Natural killer cell (primary cell): ENCODE measurements around the gene FAAP100. TPM values are rescaled to one million over a fixed set of nuclear protein-coding genes. Genes with fewer than 3 reads are reported as not detected.

Experiments
- ATAC-seq, 3 donors: fragments of 150-1000 bp in 2 of 3; fragments of 200-7000 bp in 1 of 3; cut with Tn5 transposase; 1 replicate in 1 of 3; 2 replicates in 2 of 3; pipeline ENCODE4 v1.10.0; 2021; ENCODE audit warnings: mild to moderate bottlenecking in 2 of 3, moderate library complexity in 2 of 3
- DNase-seq, 2 donors: peaks; one replicate each; pipeline versions ENCODE4 v3.0.0 to v3.0.0-alpha.2; 2013 to 2021; ENCODE audit warnings: mixed read lengths in 1 of 2
- H3K27ac ChIP-seq: one replicate; pipeline ENCODE4 v1.5.1; 2013; ENCODE audit warnings: mild to moderate bottlenecking, low read length
- H3K27me3 ChIP-seq: one replicate; pipeline ENCODE4 v1.6.1; 2013; ENCODE audit warnings: low read length; ENCODE audit not compliant: control insufficient read depth, insufficient read depth
- H3K36me3 ChIP-seq: one replicate; pipeline ENCODE4 v1.6.1; 2013; ENCODE audit warnings: low read length; ENCODE audit not compliant: control insufficient read depth, insufficient read depth
- H3K4me1 ChIP-seq: one replicate; pipeline ENCODE4 v1.6.1; 2013; ENCODE audit warnings: low read length; ENCODE audit not compliant: control insufficient read depth, insufficient read depth
- H3K4me3 ChIP-seq: one replicate; pipeline ENCODE4 v1.5.1; 2013; ENCODE audit warnings: low read length
- H3K9me3 ChIP-seq: one replicate; pipeline ENCODE4 v1.6.1; 2013; ENCODE audit warnings: low read length; ENCODE audit not compliant: control insufficient read depth, insufficient read depth
- H3K27ac Mint-ChIP-seq, 2 donors: one replicate each; pipeline ENCODE4 v1.8.0; 2022; ENCODE audit warnings: mild to moderate bottlenecking in 2 of 2, mixed read lengths in 2 of 2, moderate library complexity in 1 of 2
- H3K27me3 Mint-ChIP-seq, 2 donors: one replicate each; pipeline ENCODE4 v1.8.0; 2022; ENCODE audit warnings: low read depth in 2 of 2, mixed read lengths in 2 of 2
- H3K36me3 Mint-ChIP-seq: one replicate; pipeline ENCODE4 v1.8.0; 2022; ENCODE audit warnings: mixed read lengths
- H3K4me1 Mint-ChIP-seq, 2 donors: one replicate each; pipeline ENCODE4 v1.8.0; 2022; ENCODE audit warnings: mixed read lengths in 2 of 2
- H3K4me3 Mint-ChIP-seq: one replicate; pipeline ENCODE4 v1.8.0; 2022; ENCODE audit warnings: mild to moderate bottlenecking, moderate library complexity, mixed read lengths
- H3K9me3 Mint-ChIP-seq, 2 donors: one replicate each; pipeline ENCODE4 v1.8.0; 2022; ENCODE audit warnings: mixed read lengths in 2 of 2
- WGBS: methylation state at CpG from one replicate; pipeline ENCODE4 v1.1.7; 2013; ENCODE audit warnings: missing lambda C conversion rate; ENCODE audit not compliant: insufficient coverage; 5-methylcytosine and 5-hydroxymethylcytosine counted together
- intact Hi-C: fragments of 100-400 bp; cut with micrococcal nuclease; formaldehyde crosslinking; loops from one replicate; pipeline ENCODE4 v1.14.2; 2022
- total RNA-seq, 4 donors: library from RNA; stranded (reverse); fragments of 120-200 nt in 1 of 4; gene quantifications; one replicate each; pipeline versions ENCODE4 v1.2.3 to v1.2.4, GENCODE V29; 2013 to 2022
- TF ChIP-seq, protein P1 (sequence below): fragments of 200-600 bp; IDR thresholded peaks from one replicate; pipeline ENCODE4 v1.8.0; 2022; ENCODE audit warnings: antibody characterized with exemption

FAAP100 gene
- total RNA-seq, 3 donors from 2014 or later (not counting 1 experiment from before 2014, with no cell fraction given), result 31.8 to 34.5 (median 33.1) TPM

DNA sequence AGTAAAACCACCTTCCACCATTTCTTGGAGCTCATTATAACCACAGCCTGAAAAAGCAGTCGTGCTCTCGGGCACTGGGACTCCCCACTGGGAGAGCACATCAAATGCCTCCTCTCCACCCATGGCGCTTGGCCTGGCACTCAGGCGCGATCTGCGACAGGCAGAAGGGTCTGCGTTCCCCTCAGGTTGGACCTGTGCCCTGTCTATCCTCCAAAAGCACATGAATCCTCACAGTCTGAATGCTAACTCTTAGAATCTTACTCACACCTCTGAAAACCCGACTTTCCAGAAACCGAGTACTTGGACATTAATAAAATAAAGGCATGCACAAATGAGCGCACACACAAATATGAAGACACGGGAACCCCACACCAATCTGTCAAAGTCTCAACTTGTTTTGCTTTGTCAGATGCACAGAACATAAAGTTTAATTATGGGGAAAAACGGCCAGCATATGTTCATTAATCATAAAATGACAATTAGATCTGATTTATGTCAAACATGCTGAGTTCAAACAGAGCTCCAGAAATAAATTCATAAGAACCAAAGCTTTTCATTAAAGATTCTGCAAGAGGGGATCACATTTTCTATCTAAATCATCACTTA, 20.5 kb upstream of the FAAP100 start:
- H3K4me3 Mint-ChIP-seq, result no peak overlapping the region
- no peak for ATAC-seq
- no peaks in the 10 kb centered on the region for H3K9me3 Mint-ChIP-seq
- Histone ChIP-seq H3K36me3 (peaks cover 51% of the 10 kb centered on the region), H3K4me3 (no peak overlapping the region), H3K27me3 (no peaks in the 10 kb centered on the region), H3K4me1 (no peaks in the 10 kb centered on the region), H3K9me3 (no peaks in the 10 kb centered on the region), H3K27ac (no peak overlapping the region)
- intact Hi-C loops, result no loop called here
- H3K27me3 Mint-ChIP-seq, result no peaks in the 10 kb centered on the region
- H3K36me3 Mint-ChIP-seq, result no peaks in the 10 kb centered on the region
- no peak for DNase-seq
- peaks cover 3 to 12% of the 10 kb centered on the region in 2 donors for H3K4me1 Mint-ChIP-seq
- TF ChIP-seq, protein P1, sequence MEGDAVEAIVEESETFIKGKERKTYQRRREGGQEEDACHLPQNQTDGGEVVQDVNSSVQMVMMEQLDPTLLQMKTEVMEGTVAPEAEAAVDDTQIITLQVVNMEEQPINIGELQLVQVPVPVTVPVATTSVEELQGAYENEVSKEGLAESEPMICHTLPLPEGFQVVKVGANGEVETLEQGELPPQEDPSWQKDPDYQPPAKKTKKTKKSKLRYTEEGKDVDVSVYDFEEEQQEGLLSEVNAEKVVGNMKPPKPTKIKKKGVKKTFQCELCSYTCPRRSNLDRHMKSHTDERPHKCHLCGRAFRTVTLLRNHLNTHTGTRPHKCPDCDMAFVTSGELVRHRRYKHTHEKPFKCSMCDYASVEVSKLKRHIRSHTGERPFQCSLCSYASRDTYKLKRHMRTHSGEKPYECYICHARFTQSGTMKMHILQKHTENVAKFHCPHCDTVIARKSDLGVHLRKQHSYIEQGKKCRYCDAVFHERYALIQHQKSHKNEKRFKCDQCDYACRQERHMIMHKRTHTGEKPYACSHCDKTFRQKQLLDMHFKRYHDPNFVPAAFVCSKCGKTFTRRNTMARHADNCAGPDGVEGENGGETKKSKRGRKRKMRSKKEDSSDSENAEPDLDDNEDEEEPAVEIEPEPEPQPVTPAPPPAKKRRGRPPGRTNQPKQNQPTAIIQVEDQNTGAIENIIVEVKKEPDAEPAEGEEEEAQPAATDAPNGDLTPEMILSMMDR, result no peak
- no peak overlapping the region for H3K27ac Mint-ChIP-seq
- 96% methylated on average over 12 of the region's 12 CpGs for WGBS

GRCh38 chr17:81570964-81571363, 18.8 kb upstream of the FAAP100 start:
- no peaks in the 10 kb centered on the region for H3K27me3 Mint-ChIP-seq
- Histone ChIP-seq H3K4me3 (no peak overlapping the region), H3K4me1 (no peaks in the 10 kb centered on the region), H3K9me3 (no peaks in the 10 kb centered on the region), H3K36me3 (peaks cover 67% of the 10 kb centered on the region), H3K27me3 (no peaks in the 10 kb centered on the region), H3K27ac (no peak overlapping the region)
- ATAC-seq, result no peak
- peaks cover 0 to 5% of the 10 kb centered on the region in 2 donors for H3K4me1 Mint-ChIP-seq
- 93% methylated on average over 11 of the region's 11 CpGs for WGBS
- TF ChIP-seq, protein P1, result no peak
- H3K27ac Mint-ChIP-seq, result no peak overlapping the region
- no peaks in the 10 kb centered on the region for H3K36me3 Mint-ChIP-seq
- H3K9me3 Mint-ChIP-seq, result no peaks in the 10 kb centered on the region
- intact Hi-C loops, result no loop called here
- no peak overlapping the region for H3K4me3 Mint-ChIP-seq
- DNase-seq, result no peak

- TF ChIP-seq, protein P1, result no peak
- Histone ChIP-seq H3K9me3 (no peaks in the 10 kb centered on the region), H3K4me3 (no peak overlapping the region), H3K27ac (no peak overlapping the region), H3K4me1 (no peaks in the 10 kb centered on the region), H3K27me3 (no peaks in the 10 kb centered on the region), H3K36me3 (peaks cover 71% of the 10 kb centered on the region)
- H3K9me3 Mint-ChIP-seq, result no peaks in the 10 kb centered on the region
- WGBS, result 98% methylated on average over 18 of the region's 18 CpGs
- no peak for ATAC-seq
- intact Hi-C loops, result no loop called here
- H3K27ac Mint-ChIP-seq, result no peak overlapping the region
- peaks cover 0 to 5% of the 10 kb centered on the region in 2 donors for H3K4me1 Mint-ChIP-seq
- no peak overlapping the region for H3K4me3 Mint-ChIP-seq
- no peaks in the 10 kb centered on the region for H3K36me3 Mint-ChIP-seq
- DNase-seq, result no peak
- no peaks in the 10 kb centered on the region for H3K27me3 Mint-ChIP-seq
Observed at GRCh38 chr17:81569986-81570514, 17.9 kb upstream of the FAAP100 start.

- no peaks in the 10 kb centered on the region for H3K4me1 ChIP-seq
- Mint-ChIP-seq H3K27me3 (no peaks in the 10 kb centered on the region), H3K4me1 (no peaks in the 10 kb centered on the region), H3K27ac (no peak overlapping the region), H3K4me3 (no peak overlapping the region), H3K36me3 (no peaks in the 10 kb centered on the region), H3K9me3 (no peaks in the 10 kb centered on the region)
- DNase-seq, result no peak
- intact Hi-C loops, result no loop called here
- no peak for ATAC-seq
- 95% methylated on average over 10 of the region's 10 CpGs for WGBS
- no peaks in the 10 kb centered on the region for H3K27me3 ChIP-seq
- TF ChIP-seq, protein P1, result no peak
- no peaks in the 10 kb centered on the region for H3K9me3 ChIP-seq
- H3K4me3 ChIP-seq, result no peak overlapping the region
- H3K36me3 ChIP-seq, result peaks cover 79% of the 10 kb centered on the region
- H3K27ac ChIP-seq, result no peak overlapping the region
Observed at GRCh38 chr17:81568416-81568815, 16.3 kb upstream of the FAAP100 start.
